GM19324 (cell line): Measurements from ENCODE around the gene CCDC150.
"Not testable (repeated sequence)": the region's sequence is repeated elsewhere in the genome, so short reads cannot be mapped to it uniquely, and the experiment has no call there.

Experiments
- ATAC-seq: cut with Tn5 transposase; IDR thresholded peaks from one replicate; pipeline ENCODE4 v1.9.1; 2021; ENCODE audit warnings: mild to moderate bottlenecking, moderate library complexity; ENCODE audit not compliant: unreplicated experiment, low FRiP score

Gene CCDC150

GRCh38 chr2:196630531-196630930 lies 9.0 kb upstream of the CCDC150 start:
- no peak for ATAC-seq

DNA sequence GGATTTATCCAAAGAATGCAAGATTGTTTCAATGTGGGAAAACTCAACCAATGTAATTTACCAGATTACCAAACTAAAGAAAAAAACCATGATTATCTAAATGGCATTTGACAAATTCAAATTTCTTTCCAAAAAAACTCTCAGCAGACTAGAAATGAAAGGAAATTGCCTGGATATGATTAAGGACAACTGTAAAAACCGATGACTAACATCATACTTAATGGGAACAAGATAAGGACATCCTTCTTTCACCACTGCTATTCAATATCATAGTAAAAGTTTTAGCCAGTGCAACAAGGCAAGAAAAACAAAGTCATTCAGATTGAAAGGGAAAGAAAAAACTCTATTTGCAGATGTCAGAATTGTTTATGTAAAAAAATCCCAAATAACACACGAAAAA lies 4.4 kb upstream of the CCDC150 start:
- ATAC-seq, result no peak

- no peak for ATAC-seq
These were observed 750 bp upstream of the CCDC150 start for GRCh38 chr2:196638765-196639164.

GRCh38 chr2:196640031-196640548 lies 575 bp downstream of the CCDC150 start:
- no peak for ATAC-seq

DNA sequence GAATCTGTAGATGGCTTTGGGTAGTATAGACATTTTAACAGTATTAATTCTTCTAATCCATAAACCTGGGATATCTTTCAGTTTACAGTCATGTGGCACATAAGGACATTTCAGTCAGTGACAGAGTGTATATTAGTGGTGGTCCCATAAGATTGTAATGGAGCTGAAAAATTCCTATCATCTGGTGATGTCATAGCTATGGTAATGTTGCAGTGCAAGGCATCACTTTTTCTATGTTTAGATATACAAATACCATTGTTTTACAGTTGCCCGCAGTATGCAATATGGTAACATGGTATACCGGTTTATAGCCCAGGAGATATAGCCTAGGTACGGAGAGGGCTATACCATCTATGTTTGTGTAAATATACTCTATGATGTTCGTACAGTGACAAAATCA lies 9.7 kb downstream of the CCDC150 start:
- ATAC-seq, result no peak

DNA sequence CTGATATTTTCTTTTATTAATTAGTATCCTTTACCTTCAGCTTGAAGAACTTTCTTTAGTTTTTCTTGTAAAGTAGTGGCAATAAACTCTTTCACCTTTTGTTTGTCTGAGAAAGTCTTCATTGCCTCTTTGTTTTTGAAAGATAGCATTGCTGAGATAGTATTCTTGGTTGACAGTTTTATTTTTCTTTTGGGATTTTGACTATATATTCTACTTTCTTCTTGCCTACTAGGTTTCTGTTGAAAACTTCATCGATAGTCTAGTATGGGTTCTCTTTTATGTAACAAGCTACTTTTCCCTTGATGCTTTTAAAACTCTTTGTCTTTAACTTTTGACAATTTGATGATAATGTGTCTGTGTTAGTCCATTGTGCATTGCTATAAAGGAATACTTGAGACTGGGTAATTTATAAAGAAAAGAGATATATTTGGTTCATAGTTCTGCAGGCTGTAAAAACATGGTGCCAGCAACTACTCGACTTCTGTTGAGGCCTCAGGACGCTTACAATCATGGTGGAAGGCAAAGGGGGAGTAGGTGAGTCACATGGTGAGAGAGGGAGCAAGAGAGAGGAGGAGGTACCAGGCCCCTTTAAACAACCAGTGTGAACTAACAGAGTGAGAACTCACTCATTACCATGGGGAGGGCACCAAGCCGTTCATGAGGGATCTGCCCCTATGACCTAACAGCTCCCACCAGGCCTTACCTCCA lies 12.0 kb downstream of the CCDC150 start:
- no peak for ATAC-seq

GRCh38 chr2:196652869-196653268 lies 13.4 kb downstream of the CCDC150 start:
- ATAC-seq, result no peak

DNA sequence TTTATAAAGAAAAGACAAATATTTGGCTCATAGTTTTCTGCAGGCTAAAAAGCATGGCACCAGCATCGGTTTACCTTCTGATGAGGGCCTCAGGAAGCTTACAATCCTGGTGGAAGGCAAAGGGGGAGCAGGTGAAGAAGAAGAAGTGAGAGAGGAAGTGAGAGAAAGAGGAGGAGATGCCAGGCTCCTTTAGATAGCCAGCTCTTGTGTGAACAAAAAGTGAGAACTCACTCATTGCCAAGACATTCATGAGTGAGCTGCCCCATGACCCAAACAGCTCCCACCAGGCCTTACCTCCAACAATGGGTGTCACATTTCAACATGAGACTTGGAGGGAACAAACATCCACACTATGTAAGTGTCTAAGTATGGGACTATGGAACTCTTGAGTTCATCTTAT lies 14.3 kb downstream of the CCDC150 start:
- no peak for ATAC-seq

DNA sequence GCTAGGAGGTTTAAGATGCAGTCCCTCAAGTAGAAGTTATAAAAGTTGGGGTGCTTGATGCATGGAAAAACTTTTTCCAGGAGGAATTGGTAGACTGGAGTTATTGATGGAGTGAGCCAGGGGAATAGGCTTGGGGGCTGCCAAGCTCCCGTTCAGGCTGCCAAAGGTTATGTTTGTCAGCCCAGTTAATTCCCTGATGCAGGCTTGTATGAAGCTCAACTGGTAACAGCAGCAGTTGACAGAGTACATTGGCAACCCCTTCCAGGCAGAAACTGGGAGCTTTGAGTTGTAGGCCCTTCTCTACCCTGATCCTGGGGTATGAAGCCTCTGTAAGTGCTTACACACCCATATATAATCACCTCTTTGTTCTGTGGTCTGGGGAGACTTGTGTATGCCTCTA lies 16.2 kb downstream of the CCDC150 start:
- no peak for ATAC-seq

GRCh38 chr2:196657333-196657732 lies 17.8 kb downstream of the CCDC150 start:
- no peak for ATAC-seq

DNA sequence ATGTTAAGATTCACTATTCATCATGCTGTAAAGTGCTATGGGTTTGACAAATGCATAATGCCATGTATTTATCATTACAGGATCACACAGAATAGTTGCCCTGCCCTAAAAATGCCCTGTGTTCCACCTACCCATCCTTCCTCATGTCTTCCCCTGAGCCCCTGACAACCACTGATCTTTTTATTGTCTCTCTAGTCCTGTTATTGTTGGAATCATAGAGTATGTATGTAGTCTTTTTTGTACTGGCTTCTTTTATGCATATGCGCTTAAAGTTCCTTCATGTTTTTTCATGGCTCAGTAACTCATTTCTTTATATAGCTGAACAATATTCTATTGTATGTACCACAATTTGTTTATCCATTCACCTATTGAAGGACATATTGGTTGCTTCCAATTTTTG lies 20.3 kb downstream of the CCDC150 start:
- no peak for ATAC-seq

DNA sequence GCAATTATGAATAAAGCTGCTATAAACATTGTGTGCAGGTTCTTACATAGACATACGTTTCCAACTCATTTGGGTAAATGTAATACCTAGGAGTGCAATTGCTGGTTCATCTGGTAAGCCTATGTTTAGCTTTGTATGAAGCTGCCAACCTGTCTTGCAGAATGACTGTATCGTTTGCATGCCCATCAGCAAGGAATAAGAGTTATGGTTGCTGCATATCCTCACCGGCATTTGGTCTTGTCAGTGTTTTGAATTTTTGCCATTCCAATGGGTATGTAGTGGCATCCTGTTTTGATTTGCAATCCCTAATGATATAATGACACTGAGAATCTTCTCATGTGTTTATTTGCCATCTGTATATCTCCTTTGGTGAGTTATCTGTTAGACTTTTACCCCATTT lies 20.7 kb downstream of the CCDC150 start:
- ATAC-seq, result no peak

DNA sequence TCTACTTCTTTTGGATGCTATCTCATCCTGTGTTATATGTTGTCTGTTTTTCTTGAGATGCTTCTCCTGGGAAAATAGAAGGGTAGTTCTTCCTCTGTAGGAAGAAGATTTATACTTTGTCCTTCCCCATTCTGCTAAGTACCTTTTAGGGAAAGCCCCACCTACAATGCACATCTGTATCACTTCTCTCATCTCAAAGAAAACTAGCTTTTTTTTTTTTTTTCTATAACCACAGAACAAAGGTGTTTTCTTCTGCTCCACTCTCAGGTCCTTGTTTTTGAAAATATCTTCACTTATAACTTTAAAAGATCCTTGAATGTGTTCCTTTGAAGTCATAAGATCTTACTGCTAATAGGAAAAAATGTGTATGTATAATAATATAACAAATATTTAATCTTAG lies 30.8 kb downstream of the CCDC150 start:
- no peak for ATAC-seq

DNA sequence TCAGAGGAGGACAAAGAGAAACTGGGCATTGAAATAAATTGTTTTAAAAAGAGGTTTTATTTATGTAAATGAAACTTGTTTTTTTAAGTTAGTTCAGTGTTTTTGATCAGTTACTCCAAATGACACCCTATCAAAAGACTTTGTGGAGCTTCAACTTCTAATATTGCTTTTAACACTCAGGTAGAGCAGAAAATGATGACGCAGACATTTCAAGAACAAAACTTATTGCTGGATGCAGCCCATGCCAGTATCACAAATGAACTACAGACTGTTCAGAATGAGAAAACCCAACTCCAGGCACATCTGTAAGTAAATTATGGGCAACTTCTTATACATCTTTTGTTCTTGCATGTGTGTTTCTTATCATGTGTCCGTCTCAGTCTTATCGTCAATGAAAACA lies 36.4 kb downstream of the CCDC150 start:
- no peak for ATAC-seq

DNA sequence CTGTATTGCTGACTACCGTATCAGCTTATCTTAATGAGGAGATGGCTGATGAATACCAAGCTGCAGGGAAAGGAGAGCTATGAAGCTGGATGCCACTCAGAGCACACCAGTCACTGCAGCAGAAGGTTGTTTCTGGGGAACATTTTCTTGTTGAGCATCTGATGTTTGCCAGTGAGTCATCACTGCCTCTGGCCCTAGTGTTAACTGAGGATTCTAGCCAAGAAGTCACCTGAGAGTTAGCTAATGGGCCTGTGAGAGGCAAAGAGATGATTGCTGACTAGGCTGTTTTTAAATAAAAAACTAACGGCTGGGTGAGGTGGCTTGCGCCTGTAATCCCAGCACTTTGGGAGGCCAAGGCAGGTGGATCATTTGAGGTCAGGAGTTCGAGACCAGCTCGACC lies 37.9 kb downstream of the CCDC150 start:
- no peak for ATAC-seq

DNA sequence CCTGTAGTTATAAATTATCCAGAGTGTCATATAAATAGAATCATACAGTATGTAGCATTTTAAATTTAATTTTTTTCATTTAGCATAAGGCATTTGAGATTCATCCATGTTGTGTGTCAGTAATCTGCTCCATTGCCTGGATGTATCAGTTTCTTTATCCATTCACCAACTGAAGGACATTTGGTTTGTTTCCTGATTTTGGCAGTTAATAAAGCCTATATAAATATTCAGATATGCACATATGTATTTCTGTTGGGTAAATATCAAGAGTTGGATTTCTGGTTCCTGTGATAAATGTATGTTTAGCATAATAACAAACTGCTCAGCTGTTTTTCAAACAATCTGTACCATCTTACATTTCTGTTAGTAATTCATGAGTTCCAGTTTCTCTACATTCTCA lies 39.9 kb downstream of the CCDC150 start:
- ATAC-seq, result no peak

GRCh38 chr2:196681510-196681909 lies 42.0 kb downstream of the CCDC150 start:
- no peak for ATAC-seq

GRCh38 chr2:196685792-196686191 lies 46.3 kb downstream of the CCDC150 start:
- ATAC-seq, result no peak

- ATAC-seq, result not testable (repeated sequence)
These were observed 47.2 kb downstream of the CCDC150 start for GRCh38 chr2:196686737-196687136.

DNA sequence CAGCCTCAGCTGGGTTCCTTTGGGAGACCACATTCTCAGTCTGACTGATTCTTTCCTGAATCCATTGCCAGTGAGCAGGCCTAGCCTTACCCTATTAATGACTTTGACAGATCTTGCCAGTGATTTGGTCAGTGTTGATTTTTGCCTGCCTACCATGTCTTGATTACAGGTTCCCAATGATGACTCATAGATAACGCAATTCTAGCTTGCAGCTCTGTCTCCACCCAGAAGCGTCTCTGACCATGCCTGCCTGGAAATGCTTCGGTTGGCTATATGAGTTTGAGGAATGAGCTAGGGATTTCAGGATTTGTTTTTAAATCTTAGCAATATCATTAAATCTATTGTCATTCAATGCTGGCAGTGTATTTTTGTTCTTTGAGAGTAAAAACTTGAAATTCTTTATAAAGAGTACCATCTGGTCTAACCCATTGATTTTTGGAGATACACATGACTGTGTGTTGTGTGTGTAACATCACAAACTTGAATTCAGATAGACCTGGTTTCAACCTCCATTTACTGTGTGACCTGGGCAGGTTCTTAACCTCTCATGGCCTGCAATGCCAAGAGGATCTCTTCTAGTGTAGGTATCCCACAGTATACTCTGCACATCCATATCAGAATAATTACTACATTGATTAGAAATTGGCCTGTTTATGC lies 57.0 kb downstream of the CCDC150 start:
- no peak for ATAC-seq

- ATAC-seq, result no peak
These were observed 58.3 kb downstream of the CCDC150 start for GRCh38 chr2:196697825-196698224.

GRCh38 chr2:196702641-196703040 lies 63.1 kb downstream of the CCDC150 start:
- ATAC-seq, result no peak
